HepG2 (cell line): Measurements from ENCODE around the gene LIN28A. TPM values are rescaled to one million over a fixed set of nuclear protein-coding genes. Genes with fewer than 3 reads are reported as not detected.
A peak's percentile ranks its signal among the peaks of the same experiment; 100 is the strongest.

Experiments used
- ARID2 ChIP-seq: sonication (generic); formaldehyde crosslinking; IDR thresholded peaks from 2 replicates; pipeline ENCODE4 v1.8.1; 2022; ENCODE audit warnings: mild to moderate bottlenecking, missing genetic modification reagents, borderline replicate concordance
- FOXK1 ChIP-seq: sonication (generic); formaldehyde crosslinking; IDR thresholded peaks from 2 replicates; pipeline ENCODE4 v1.4.0; 2020; ENCODE audit warnings: low read depth, missing genetic modification reagents, borderline replicate concordance
- GATAD2A ChIP-seq: IDR thresholded peaks from 2 replicates; pipeline ENCODE4 v1.6.1; 2016
- HNRNPLL ChIP-seq: fragments of 200-400 bp; formaldehyde crosslinking; IDR thresholded peaks from 2 replicates; pipeline ENCODE4 v1.6.1; 2017; ENCODE audit warnings: mild to moderate bottlenecking, low read depth, low read length; ENCODE audit not compliant: poor library complexity, severe bottlenecking
- MEF2D ChIP-seq: sonication (generic); formaldehyde crosslinking; IDR thresholded peaks from 2 replicates; pipeline ENCODE4 v1.5.1; 2020; ENCODE audit warnings: mild to moderate bottlenecking, missing genetic modification reagents
- NR3C1 ChIP-seq: sonication (generic); formaldehyde crosslinking; IDR thresholded peaks from 2 replicates; pipeline ENCODE4 v1.4.0; 2020; ENCODE audit warnings: missing genetic modification reagents
- POLR2A ChIP-seq, 2 experiments: IDR thresholded peaks; 2 replicates each; pipeline ENCODE4 v1.6.1; 2011; ENCODE audit warnings: low read depth in 2 of 2, low read length in 2 of 2, mild to moderate bottlenecking in 1 of 2, moderate library complexity in 1 of 2; ENCODE audit not compliant: insufficient read depth in 1 of 2
- RAD21 ChIP-seq: fragments of 450-650 bp; formaldehyde crosslinking; IDR thresholded peaks from 2 replicates; pipeline ENCODE4 v1.5.0; 2020; ENCODE audit warnings: mild to moderate bottlenecking
- SIX1 ChIP-seq: sonication (generic); formaldehyde crosslinking; IDR thresholded peaks from 2 replicates; pipeline ENCODE4 v1.4.0; 2020; ENCODE audit warnings: missing genetic modification reagents, borderline replicate concordance
- TOPORS ChIP-seq: sonication (generic); formaldehyde crosslinking; IDR thresholded peaks from 2 replicates; pipeline ENCODE4 v1.8.0; 2023; ENCODE audit warnings: mild to moderate bottlenecking, missing genetic modification reagents
- XRCC5 ChIP-seq: fragments of 200-400 bp; formaldehyde crosslinking; optimal IDR thresholded peaks from 2 replicates; pipeline ENCODE3; 2017; ENCODE audit warnings: mild to moderate bottlenecking, low read length
- ZBTB42 ChIP-seq: sonication (generic); formaldehyde crosslinking; IDR thresholded peaks from 2 replicates; pipeline ENCODE4 v1.5.0; 2020; ENCODE audit warnings: mild to moderate bottlenecking, missing genetic modification reagents
- ZNF558 ChIP-seq: sonication (generic); formaldehyde crosslinking; IDR thresholded peaks from 2 replicates; pipeline ENCODE4 v1.9.0; 2022; ENCODE audit warnings: mild to moderate bottlenecking, missing genetic modification reagents, borderline replicate concordance
- ZNF747 ChIP-seq: sonication (generic); formaldehyde crosslinking; IDR thresholded peaks from 2 replicates; pipeline ENCODE4 v1.8.1; 2023; ENCODE audit warnings: missing genetic modification reagents, mild to moderate bottlenecking, borderline replicate concordance
- ZNF788 ChIP-seq: sonication (generic); formaldehyde crosslinking; IDR thresholded peaks from 2 replicates; pipeline ENCODE4 v1.5.0; 2020; ENCODE audit warnings: mild to moderate bottlenecking, missing genetic modification reagents, borderline replicate concordance
- polyA plus RNA-seq, 8 experiments: library from polyadenylated mRNA; depleted of rRNA in 3 of 8; stranded (reverse) in 7 of 8; unstranded in 1 of 8; fragments of >200 nt; fragmentation: Illumina TruSeq in 4 of 8; extraction: Trizol in 4 of 8; gene quantifications; 2 replicates each; pipeline versions ENCODE4 v1.2.1 to v1.2.3, GENCODE V29; 2011 to 2016; ENCODE audit warnings: low read depth in 4 of 8, missing spikeins in 1 of 8, mixed read lengths in 1 of 8; ENCODE audit not compliant: insufficient read depth in 1 of 8
- total RNA-seq, 5 experiments: library from RNA; depleted of rRNA; stranded (reverse); fragments of >200 nt; fragmentation: Illumina TruSeq; extraction: Trizol; gene quantifications; 2 replicates each; pipeline ENCODE4 v1.2.3, GENCODE V29; 2016; ENCODE audit warnings: low read depth in 1 of 5
- TF ChIP-seq, protein P1 (sequence below): sonication (generic); formaldehyde crosslinking; IDR thresholded peaks from 2 replicates; pipeline ENCODE4 v1.8.1; 2022; ENCODE audit warnings: mild to moderate bottlenecking, missing genetic modification reagents
- TF ChIP-seq, protein P2 (sequence below): sonication (generic); formaldehyde crosslinking; IDR thresholded peaks from 2 replicates; pipeline ENCODE4 v1.9.0; 2022; ENCODE audit warnings: missing genetic modification reagents, mild to moderate bottlenecking, borderline replicate concordance
- TF ChIP-seq, protein P3 (sequence below): IDR thresholded peaks from 2 replicates; pipeline ENCODE4 v1.6.1; 2016; ENCODE audit warnings: mild to moderate bottlenecking, missing biosample characterization, missing genetic modification reagents
- TF ChIP-seq, protein P4 (sequence below): sonication (generic); formaldehyde crosslinking; IDR thresholded peaks from 2 replicates; pipeline ENCODE4 v1.5.1; 2020; ENCODE audit warnings: mild to moderate bottlenecking, missing genetic modification reagents, borderline replicate concordance
- TF ChIP-seq, protein P5 (sequence below): sonication (generic); formaldehyde crosslinking; IDR thresholded peaks from 2 replicates; pipeline ENCODE4 v1.5.0; 2020; ENCODE audit warnings: missing genetic modification reagents
- TF ChIP-seq, protein P6 (sequence below): sonication (generic); formaldehyde crosslinking; IDR thresholded peaks from 2 replicates; pipeline ENCODE4 v1.5.1; 2020; ENCODE audit warnings: mild to moderate bottlenecking, moderate library complexity, missing genetic modification reagents

Gene LIN28A
- total and polyA plus RNA-seq, 2 of the 13 experiments (the other 11 are each of a cell fraction or from before 2014, with no cell fraction given) = not detected

DNA sequence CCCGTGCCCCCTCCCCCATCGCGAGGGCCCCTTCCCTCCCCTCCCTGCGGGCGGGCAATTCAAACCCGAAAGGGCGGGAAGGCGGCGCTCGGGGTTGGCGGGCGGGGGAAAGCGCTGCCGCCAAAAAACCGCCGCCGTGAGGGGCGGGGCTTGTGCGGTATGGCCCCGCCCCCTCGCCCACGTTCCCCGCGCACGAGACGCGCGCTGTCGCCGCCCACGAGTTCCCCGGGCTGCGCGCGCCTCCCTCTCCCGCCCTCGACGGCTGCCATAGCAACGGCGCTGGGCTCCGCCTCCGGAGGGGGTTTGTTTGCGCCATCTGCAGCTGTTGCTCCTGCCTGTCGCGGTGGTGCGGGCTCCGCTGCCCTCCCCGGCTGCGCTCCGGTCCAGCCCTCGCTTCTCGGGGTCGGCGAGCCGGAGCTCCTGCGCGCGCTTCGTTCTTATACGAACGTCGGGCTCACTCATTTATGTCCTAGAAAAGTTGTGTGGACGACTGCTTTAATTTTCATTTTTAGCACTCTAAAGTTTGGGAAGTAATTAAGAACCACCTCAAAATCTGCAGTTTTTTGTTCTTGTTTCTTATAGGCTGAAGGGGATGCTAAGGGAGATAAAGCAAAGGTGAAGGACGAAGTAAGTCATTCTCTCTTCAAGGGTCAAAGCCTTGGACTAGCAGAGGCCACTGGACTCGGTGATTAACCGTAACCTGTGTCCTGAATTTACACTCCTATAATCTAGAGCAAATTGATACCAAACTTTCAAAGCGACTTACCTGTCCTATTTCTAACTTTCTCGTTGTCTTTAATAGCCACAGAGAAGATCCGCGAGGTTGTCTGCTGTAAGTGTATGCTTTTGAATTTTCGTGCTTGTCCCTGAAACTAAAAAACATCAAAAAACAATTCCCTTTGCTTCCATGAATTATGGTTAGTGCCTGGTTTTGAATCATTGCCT is 62.6 kb downstream of the LIN28A start (continued):
- TF ChIP-seq MEF2D (CRISPR knock-in tag) (no peak), TOPORS (CRISPR knock-in tag) (peak; percentile 52; the same call in 1 of the 2 replicates), FOXK1 (CRISPR knock-in tag) (0 out of 2 replicates have a peak, but pooled peaks have one; percentile 45), HNRNPLL (peak; percentile 88), SIX1 (CRISPR knock-in tag) (no peak), GATAD2A (peak; percentile 34; the same call in 1 of the 2 replicates), ZNF558 (CRISPR knock-in tag) (no peak), XRCC5 (peak; percentile 24), ZNF788 (CRISPR knock-in tag) (peak; percentile 53; the same call in 1 of the 2 replicates), ARID2 (peak; percentile 16; the same call in 1 of the 2 replicates), ZNF747 (CRISPR knock-in tag) (0 out of 2 replicates have a peak, but pooled peaks have one; percentile 49), NR3C1 (CRISPR knock-in tag) (no peak), POLR2A (IDR thresholded peaks at IDR 0.05; ENCODE audit: insufficient read depth in 1 of 2, low read depth in 2 of 2, low read length in 2 of 2) (peak in 1 of 2 experiments; percentile 12; a peak in 2 of 4 replicates), ZBTB42 (CRISPR knock-in tag) (peak; percentile 53; the same call in 1 of the 2 replicates), RAD21 (peak; percentile 34)
- TF ChIP-seq, protein P1, sequence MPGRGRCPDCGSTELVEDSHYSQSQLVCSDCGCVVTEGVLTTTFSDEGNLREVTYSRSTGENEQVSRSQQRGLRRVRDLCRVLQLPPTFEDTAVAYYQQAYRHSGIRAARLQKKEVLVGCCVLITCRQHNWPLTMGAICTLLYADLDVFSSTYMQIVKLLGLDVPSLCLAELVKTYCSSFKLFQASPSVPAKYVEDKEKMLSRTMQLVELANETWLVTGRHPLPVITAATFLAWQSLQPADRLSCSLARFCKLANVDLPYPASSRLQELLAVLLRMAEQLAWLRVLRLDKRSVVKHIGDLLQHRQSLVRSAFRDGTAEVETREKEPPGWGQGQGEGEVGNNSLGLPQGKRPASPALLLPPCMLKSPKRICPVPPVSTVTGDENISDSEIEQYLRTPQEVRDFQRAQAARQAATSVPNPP (CRISPR knock-in tag) = peak; percentile 81; the same call in 1 of the 2 replicates
- TF ChIP-seq, protein P2, sequence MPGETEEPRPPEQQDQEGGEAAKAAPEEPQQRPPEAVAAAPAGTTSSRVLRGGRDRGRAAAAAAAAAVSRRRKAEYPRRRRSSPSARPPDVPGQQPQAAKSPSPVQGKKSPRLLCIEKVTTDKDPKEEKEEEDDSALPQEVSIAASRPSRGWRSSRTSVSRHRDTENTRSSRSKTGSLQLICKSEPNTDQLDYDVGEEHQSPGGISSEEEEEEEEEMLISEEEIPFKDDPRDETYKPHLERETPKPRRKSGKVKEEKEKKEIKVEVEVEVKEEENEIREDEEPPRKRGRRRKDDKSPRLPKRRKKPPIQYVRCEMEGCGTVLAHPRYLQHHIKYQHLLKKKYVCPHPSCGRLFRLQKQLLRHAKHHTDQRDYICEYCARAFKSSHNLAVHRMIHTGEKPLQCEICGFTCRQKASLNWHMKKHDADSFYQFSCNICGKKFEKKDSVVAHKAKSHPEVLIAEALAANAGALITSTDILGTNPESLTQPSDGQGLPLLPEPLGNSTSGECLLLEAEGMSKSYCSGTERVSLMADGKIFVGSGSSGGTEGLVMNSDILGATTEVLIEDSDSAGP (CRISPR knock-in tag) = peak; percentile 32; the same call in 1 of the 2 replicates
- TF ChIP-seq, protein P3, sequence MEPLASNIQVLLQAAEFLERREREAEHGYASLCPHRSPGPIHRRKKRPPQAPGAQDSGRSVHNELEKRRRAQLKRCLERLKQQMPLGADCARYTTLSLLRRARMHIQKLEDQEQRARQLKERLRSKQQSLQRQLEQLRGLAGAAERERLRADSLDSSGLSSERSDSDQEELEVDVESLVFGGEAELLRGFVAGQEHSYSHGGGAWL (CRISPR knock-in tag) = no peak; the same call in 1 of the 2 replicates
- TF ChIP-seq, protein P4, sequence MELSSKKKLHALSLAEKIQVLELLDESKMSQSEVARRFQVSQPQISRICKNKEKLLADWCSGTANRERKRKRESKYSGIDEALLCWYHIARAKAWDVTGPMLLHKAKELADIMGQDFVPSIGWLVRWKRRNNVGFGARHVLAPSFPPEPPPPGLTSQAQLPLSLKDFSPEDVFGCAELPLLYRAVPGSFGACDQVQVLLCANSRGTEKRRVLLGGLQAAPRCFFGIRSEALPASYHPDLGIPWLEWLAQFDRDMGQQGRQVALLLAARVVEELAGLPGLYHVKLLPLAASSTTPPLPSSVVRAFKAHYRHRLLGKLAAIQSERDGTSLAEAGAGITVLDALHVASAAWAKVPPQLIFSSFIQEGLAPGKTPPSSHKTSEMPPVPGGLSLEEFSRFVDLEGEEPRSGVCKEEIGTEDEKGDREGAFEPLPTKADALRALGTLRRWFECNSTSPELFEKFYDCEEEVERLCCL (CRISPR knock-in tag) = no peak
- TF ChIP-seq, protein P5, sequence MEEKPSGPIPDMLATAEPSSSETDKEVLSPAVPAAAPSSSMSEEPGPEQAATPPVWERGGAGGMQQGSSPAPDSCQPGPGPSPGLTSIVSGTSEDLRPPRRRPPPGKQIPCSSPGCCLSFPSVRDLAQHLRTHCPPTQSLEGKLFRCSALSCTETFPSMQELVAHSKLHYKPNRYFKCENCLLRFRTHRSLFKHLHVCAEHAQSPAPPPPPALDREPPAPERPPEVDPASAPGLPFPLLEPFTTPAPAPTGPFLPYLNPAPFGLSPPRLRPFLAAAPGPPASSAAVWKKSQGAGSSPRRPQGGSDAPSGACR (CRISPR knock-in tag) = peak; percentile 35; the same call in 1 of the 2 replicates
- TF ChIP-seq, protein P6, sequence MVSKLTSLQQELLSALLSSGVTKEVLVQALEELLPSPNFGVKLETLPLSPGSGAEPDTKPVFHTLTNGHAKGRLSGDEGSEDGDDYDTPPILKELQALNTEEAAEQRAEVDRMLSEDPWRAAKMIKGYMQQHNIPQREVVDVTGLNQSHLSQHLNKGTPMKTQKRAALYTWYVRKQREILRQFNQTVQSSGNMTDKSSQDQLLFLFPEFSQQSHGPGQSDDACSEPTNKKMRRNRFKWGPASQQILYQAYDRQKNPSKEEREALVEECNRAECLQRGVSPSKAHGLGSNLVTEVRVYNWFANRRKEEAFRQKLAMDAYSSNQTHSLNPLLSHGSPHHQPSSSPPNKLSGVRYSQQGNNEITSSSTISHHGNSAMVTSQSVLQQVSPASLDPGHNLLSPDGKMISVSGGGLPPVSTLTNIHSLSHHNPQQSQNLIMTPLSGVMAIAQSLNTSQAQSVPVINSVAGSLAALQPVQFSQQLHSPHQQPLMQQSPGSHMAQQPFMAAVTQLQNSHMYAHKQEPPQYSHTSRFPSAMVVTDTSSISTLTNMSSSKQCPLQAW = peak; percentile 78
